HEK293 (cell line): ENCODE measurements around the gene RNU5B-1.

ENCODE experiments used
- CTCF ChIP-seq: fragments of 450-650 bp; formaldehyde crosslinking; IDR thresholded peaks from 2 replicates; pipeline ENCODE4 v1.5.1; 2016; ENCODE audit warnings: missing biosample characterization, missing genetic modification characterization
- HOXC10 ChIP-seq: sonication (generic); formaldehyde crosslinking; IDR thresholded peaks from 2 replicates; pipeline ENCODE4 v1.8.1; 2023; ENCODE audit warnings: mild to moderate bottlenecking, missing genetic modification reagents
- MEIS1 ChIP-seq: sonication (generic); formaldehyde crosslinking; IDR thresholded peaks from 2 replicates; pipeline ENCODE4 v1.8.1; 2022; ENCODE audit warnings: missing genetic modification reagents, mild to moderate bottlenecking, borderline replicate concordance
- REST ChIP-seq: fragments of 450-650 bp; formaldehyde crosslinking; IDR thresholded peaks from 2 replicates; pipeline ENCODE4 v1.5.1; 2016; ENCODE audit warnings: missing biosample characterization, missing genetic modification characterization
- SALL2 ChIP-seq: fragments of 450-650 bp; formaldehyde crosslinking; IDR thresholded peaks from 2 replicates; pipeline ENCODE4 v1.5.0; 2017; ENCODE audit warnings: missing biosample characterization, mild to moderate bottlenecking, missing genetic modification characterization, borderline replicate concordance
- SETDB1 ChIP-seq: IDR thresholded peaks from one replicate; pipeline ENCODE4 v1.6.1; 2017; ENCODE audit warnings: mild to moderate bottlenecking, low read length, moderate library complexity, mixed read lengths; ENCODE audit not compliant: insufficient read length
- SP2 ChIP-seq: fragments of 450-650 bp; formaldehyde crosslinking; IDR thresholded peaks from 2 replicates; pipeline ENCODE4 v1.5.1; 2016; ENCODE audit warnings: missing biosample characterization, missing genetic modification characterization
- ZBTB7A ChIP-seq: fragments of 450-650 bp; formaldehyde crosslinking; IDR thresholded peaks from 2 replicates; pipeline ENCODE4 v1.5.1; 2016; ENCODE audit warnings: low read depth, missing biosample characterization, missing genetic modification characterization
- ZNF311 ChIP-seq: fragments of 450-650 bp; formaldehyde crosslinking; IDR thresholded peaks from 2 replicates; pipeline ENCODE4 v1.5.1; 2017; ENCODE audit warnings: missing biosample characterization, missing genetic modification characterization, borderline replicate concordance
- ZNF48 ChIP-seq: fragments of 450-650 bp; formaldehyde crosslinking; IDR thresholded peaks from 2 replicates; pipeline ENCODE4 v1.5.1; 2016; ENCODE audit warnings: missing biosample characterization, missing genetic modification characterization
- ZNF560 ChIP-seq: fragments of 450-650 bp; formaldehyde crosslinking; IDR thresholded peaks from 2 replicates; pipeline ENCODE4 v1.5.1; 2017; ENCODE audit warnings: missing biosample characterization, missing genetic modification characterization, borderline replicate concordance
- ZNF626 ChIP-seq: fragments of 450-650 bp; sonication (Bioruptor Pico); formaldehyde crosslinking; IDR thresholded peaks from 2 replicates; pipeline ENCODE4 v1.5.1; 2018; ENCODE audit warnings: missing biosample characterization, missing genetic modification characterization, inconsistent platforms
- ZNF670 ChIP-seq: fragments of 450-650 bp; formaldehyde crosslinking; IDR thresholded peaks from 2 replicates; pipeline ENCODE4 v1.5.1; 2016; ENCODE audit warnings: missing biosample characterization, missing genetic modification characterization, low read depth

- TF ChIP-seq CTCF (tag by site-specific recombination) (no peak), HOXC10 (CRISPR knock-in tag) (no peak), MEIS1 (CRISPR knock-in tag) (no peak), SETDB1 (no peak), SALL2 (tag by site-specific recombination) (no peak), ZNF560 (tag by site-specific recombination) (no peak), ZNF48 (tag by site-specific recombination) (no peak), ZNF311 (no peak), ZBTB7A (no peak), ZNF670 (tag by site-specific recombination) (no peak), ZNF626 (tag by site-specific recombination) (no peak), REST (no peak), SP2 (tag by site-specific recombination) (no peak)
Observed at GRCh38 chr15:65254758-65255157, 49.7 kb upstream of the RNU5B-1 start.
